BE2C (cell line): ENCODE results near the gene NFIB.

Experiments used
- DNase-seq: peaks from one replicate; pipeline ENCODE4 v3.0.0-alpha.2; 2020
- H3K27me3 ChIP-seq: fragments of 250-450 bp; sonication (Bioruptor Pico); 2 replicates; pipeline ENCODE4 v1.5.1; 2020; ENCODE audit warnings: mild to moderate bottlenecking
- H3K36me3 ChIP-seq: fragments of 250-450 bp; sonication (Bioruptor Pico); 2 replicates; pipeline ENCODE4 v1.5.1; 2020; ENCODE audit warnings: mild to moderate bottlenecking
- H3K4me1 ChIP-seq: fragments of 250-450 bp; sonication (Bioruptor Pico); 2 replicates; pipeline ENCODE4 v1.5.1; 2020
- H3K4me3 ChIP-seq: 2 replicates; pipeline ENCODE4 v1.5.1; 2011; ENCODE audit warnings: low read depth, low read length
- H3K9me3 ChIP-seq: fragments of 250-450 bp; sonication (Bioruptor Pico); 2 replicates; pipeline ENCODE4 v1.5.1; 2020
- TF ChIP-seq, protein P1 (sequence below): IDR thresholded peaks from 2 replicates; pipeline ENCODE4 v1.5.1; 2012; ENCODE audit warnings: mild to moderate bottlenecking, low read depth, low read length

The NFIB gene

DNA sequence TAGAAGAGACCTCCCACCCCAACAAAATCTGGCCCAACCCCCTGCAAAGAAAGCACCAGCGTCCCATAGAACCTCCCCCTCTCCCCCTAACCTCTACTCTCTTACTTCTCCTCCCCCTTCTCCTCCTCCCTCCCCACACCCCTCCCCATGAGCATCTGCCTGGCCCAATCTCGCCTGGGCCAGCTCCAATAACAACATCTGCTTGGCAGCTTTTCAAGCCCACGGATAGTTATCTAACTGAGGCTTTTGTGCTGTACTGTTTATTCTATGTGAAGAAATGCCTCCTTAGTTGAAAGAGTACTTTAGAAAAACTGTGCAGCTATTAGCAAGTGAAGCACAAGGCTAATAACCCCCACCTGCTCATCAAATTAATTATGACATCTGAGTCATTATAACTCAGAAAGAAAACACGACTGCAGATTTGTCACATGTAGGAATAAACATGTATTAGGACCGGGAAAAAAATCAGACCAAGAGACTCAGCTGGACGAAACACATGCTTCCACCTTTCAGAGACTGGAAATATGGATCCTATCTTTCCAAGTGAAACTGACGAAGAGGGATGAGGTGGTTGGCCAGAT, 42.8 kb downstream of the NFIB start:
- TF ChIP-seq, protein P1, sequence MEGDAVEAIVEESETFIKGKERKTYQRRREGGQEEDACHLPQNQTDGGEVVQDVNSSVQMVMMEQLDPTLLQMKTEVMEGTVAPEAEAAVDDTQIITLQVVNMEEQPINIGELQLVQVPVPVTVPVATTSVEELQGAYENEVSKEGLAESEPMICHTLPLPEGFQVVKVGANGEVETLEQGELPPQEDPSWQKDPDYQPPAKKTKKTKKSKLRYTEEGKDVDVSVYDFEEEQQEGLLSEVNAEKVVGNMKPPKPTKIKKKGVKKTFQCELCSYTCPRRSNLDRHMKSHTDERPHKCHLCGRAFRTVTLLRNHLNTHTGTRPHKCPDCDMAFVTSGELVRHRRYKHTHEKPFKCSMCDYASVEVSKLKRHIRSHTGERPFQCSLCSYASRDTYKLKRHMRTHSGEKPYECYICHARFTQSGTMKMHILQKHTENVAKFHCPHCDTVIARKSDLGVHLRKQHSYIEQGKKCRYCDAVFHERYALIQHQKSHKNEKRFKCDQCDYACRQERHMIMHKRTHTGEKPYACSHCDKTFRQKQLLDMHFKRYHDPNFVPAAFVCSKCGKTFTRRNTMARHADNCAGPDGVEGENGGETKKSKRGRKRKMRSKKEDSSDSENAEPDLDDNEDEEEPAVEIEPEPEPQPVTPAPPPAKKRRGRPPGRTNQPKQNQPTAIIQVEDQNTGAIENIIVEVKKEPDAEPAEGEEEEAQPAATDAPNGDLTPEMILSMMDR, result no peak
- Histone ChIP-seq H3K27me3 (no peaks in the 10 kb centered on the region), H3K36me3 (0 out of 2 replicates have a peak, but pooled peaks cover 3% of the 10 kb centered on the region), H3K4me1 (peaks cover 44% of the 10 kb centered on the region), H3K4me3 (peak overlapping the region; percentile 39), H3K9me3 (no peaks in the 10 kb centered on the region)
- peak; percentile 94 for DNase-seq

DNA sequence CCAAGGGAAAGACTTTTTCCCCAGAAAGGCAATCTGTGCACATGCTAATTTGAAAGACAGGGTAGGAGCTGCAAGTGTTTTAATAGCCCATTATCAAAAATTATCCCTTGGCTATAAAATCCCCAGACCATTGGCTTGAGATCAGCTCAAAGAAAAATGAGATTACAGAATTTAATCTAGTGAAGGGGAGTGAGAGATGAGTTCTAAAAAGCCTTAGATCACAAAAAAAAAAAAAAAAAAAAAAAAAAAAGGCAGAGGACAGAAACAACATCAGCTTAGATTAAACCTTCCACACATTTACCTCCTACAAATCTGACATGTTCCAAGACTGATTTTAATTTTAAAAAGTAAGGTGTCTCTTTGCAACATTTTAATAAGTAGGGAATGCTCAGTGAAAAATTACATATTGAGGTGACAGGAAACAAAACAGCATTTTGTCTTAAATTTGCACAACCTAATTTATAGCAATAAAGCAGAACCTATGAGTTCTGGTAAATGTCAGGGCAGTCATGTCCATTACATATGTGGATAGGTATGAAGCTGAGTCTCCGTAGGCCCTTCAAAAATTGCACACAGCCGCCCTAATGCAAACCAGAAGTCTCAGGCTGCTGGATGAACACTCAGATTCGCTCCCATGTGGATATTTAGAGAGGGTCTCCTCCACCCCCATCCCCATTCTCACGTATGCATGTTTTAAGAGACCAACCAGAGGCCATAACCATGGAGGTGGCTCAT, 43.4 kb downstream of the NFIB start:
- Histone ChIP-seq H3K27me3 (no peaks in the 10 kb centered on the region), H3K4me1 (peaks cover 44% of the 10 kb centered on the region), H3K9me3 (no peaks in the 10 kb centered on the region), H3K36me3 (0 out of 2 replicates have a peak, but pooled peaks cover 3% of the 10 kb centered on the region), H3K4me3 (peak overlapping the region; percentile 26)
- TF ChIP-seq, protein P1, result no peak
- DNase-seq, result peak; percentile 83

DNA sequence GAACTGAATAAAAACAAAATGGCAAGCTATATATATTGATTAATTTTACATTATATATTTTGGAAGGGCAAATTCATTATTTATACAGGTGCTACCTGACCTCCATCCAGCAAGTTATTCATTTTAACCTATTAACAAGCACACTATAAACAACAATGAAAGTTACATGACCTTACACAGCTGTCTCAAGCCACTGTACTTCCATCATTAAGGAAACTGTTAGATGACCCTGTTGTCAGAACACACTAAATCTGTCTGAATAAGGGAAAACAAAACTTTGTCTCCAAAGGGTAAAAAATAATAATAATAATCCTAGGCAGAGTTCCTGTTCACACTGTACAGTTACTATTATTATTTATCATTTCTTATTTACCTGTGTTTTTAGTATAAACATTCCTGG, 44.0 kb downstream of the NFIB start:
- TF ChIP-seq, protein P1, result no peak
- Histone ChIP-seq H3K36me3 (0 out of 2 replicates have a peak, but pooled peaks cover 3% of the 10 kb centered on the region), H3K27me3 (no peaks in the 10 kb centered on the region), H3K4me1 (peaks cover 41% of the 10 kb centered on the region), H3K9me3 (no peaks in the 10 kb centered on the region), H3K4me3 (peak overlapping the region; percentile 26)
- DNase-seq, result no peak

DNA sequence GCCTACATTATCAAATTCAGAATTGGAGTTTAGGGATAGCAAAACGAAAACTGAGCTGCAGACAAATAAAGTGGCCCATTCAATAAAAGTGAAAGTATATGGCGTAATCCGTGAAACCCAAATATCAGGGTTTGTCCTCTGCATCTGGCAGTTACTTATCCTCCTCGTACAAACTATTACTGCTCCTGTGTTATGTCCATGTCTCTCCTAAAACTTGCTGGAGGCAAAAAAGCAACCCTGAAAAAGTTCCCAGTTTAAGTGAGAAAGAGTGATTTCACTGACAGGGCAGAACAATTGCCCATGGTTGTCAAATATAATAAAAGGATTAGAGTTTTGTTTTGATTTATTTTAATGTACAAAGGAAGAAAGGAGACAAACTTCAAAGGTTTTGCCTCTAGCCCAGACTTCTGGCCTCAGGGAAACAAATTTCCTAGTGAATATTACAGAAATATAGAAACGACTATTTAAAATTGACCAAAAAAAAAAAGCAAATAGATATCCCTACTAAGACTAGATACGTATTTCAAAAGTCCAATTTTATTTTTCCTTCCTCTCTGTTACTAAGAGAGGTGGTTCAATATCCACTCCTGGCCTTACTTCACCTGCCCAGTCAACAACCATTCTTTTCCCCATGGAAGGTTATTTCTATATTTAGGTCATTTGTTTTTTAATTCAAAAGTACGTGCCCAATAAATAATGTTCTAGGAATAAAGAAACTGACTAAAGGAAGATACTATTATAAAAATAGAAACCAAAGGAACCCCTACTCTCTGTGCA, 50.0 kb downstream of the NFIB start:
- TF ChIP-seq, protein P1, result no peak
- peaks cover 37% of the 10 kb centered on the region for H3K4me1 ChIP-seq
- H3K4me3 ChIP-seq, result no peak overlapping the region
- no peak for DNase-seq
- H3K36me3 ChIP-seq, result peaks cover 8% of the 10 kb centered on the region
- H3K27me3 ChIP-seq, result no peaks in the 10 kb centered on the region
- H3K9me3 ChIP-seq, result no peaks in the 10 kb centered on the region

DNA sequence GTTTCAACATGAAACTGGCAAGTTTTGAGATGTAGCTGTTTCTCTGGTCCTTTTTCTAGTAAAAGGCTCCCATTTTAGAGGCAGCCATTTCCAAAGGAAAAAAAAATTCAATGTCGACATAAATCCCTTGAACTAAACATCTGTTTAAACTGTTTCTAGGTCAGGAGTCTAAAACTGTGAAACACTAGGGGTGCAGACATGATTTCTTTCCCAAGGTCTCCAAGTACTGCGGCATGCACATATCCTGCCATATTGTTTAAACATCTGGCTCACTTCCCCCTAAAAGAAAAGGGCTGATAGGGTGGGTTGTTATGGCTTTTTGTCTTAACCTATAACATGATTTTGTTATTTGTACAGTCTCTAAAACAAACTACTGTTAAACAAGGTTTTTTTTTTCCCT, 51.1 kb downstream of the NFIB start:
- TF ChIP-seq, protein P1, result no peak
- no peaks in the 10 kb centered on the region for H3K9me3 ChIP-seq
- H3K27me3 ChIP-seq, result no peaks in the 10 kb centered on the region
- peaks cover 8% of the 10 kb centered on the region for H3K36me3 ChIP-seq
- no peak for DNase-seq
- H3K4me1 ChIP-seq, result peaks cover 44% of the 10 kb centered on the region
- H3K4me3 ChIP-seq, result no peak overlapping the region
